Glomerular endothelial cell (primary cell): ENCODE results near the gene ANKRD33B. TPM values are rescaled to one million over a fixed set of nuclear protein-coding genes. Genes with fewer than 3 reads are reported as not detected.
"Not testable (repeated sequence)": the region's sequence is repeated elsewhere in the genome, so short reads cannot be mapped to it uniquely, and the experiment has no call there.

Experiments
- DNase-seq: peaks from one replicate; pipeline ENCODE4 v3.0.0-alpha.2; 2011; ENCODE audit warnings: low read depth, low spot score; ENCODE audit errors: extremely low read depth
- total RNA-seq: library from RNA; depleted of rRNA; stranded (reverse); fragments of >200 nt; gene quantifications from 2 replicates; pipeline ENCODE4 v1.2.3, GENCODE V29; 2015

ANKRD33B gene
- total RNA-seq = 5.6 and 6.1 TPM in 2 replicates

GRCh38 chr5:10563945-10564837 is at the start of gene ANKRD33B:
TSS of gene ANKRD33B (plus strand) at chr5:10564070. CDS start at chr5:10564468, 398 bp downstream.
- DNase-seq = no peak

- DNase-seq = not testable (repeated sequence)
Observed at GRCh38 chr5:10514572-10514971, 49.3 kb upstream of the ANKRD33B start.

GRCh38 chr5:10515492-10515891 is 48.4 kb upstream of the ANKRD33B start:
- no peak for DNase-seq

- DNase-seq = no peak
Observed at GRCh38 chr5:10518347-10518746, 45.5 kb upstream of the ANKRD33B start.

- no peak for DNase-seq
Observed at GRCh38 chr5:10519729-10520128, 44.1 kb upstream of the ANKRD33B start.

GRCh38 chr5:10520706-10521105 is 43.2 kb upstream of the ANKRD33B start:
- DNase-seq = no peak

- DNase-seq = no peak
Observed at GRCh38 chr5:10521466-10522223, 42.2 kb upstream of the ANKRD33B start.

GRCh38 chr5:10522224-10522611 is 41.7 kb upstream of the ANKRD33B start:
- no peak for DNase-seq

GRCh38 chr5:10524376-10525123 is 39.3 kb upstream of the ANKRD33B start:
- no peak for DNase-seq

- DNase-seq = no peak
Observed at GRCh38 chr5:10525124-10525495, 38.8 kb upstream of the ANKRD33B start.

- DNase-seq = no peak
Observed at GRCh38 chr5:10527281-10527950, 36.5 kb upstream of the ANKRD33B start.

GRCh38 chr5:10528056-10528816 is 35.6 kb upstream of the ANKRD33B start:
- no peak for DNase-seq

GRCh38 chr5:10528827-10529226 is 35.0 kb upstream of the ANKRD33B start:
- DNase-seq = no peak

- DNase-seq = no peak
Observed at GRCh38 chr5:10530601-10531320, 33.1 kb upstream of the ANKRD33B start.

GRCh38 chr5:10532421-10532820 is 31.4 kb upstream of the ANKRD33B start:
- no peak for DNase-seq

GRCh38 chr5:10533226-10533625 is 30.6 kb upstream of the ANKRD33B start:
- DNase-seq = no peak

GRCh38 chr5:10534561-10535530 is 29.0 kb upstream of the ANKRD33B start:
- no peak for DNase-seq

GRCh38 chr5:10536511-10536910 is 27.4 kb upstream of the ANKRD33B start:
- no peak for DNase-seq
